Mucosa of descending colon (tissue), 3 donors: Measurements from ENCODE around the gene LAMC2. TPM values are rescaled to one million over a fixed set of nuclear protein-coding genes. Genes with fewer than 3 reads are reported as not detected.

Experiments used
- ATAC-seq: fragments of 200-7000 bp; cut with Tn5 transposase; one replicate; pipeline ENCODE4 v1.9.1; 2020; ENCODE audit warnings: mild to moderate bottlenecking, moderate library complexity
- DNase-seq, 3 donors: peaks; one replicate each; pipeline ENCODE4 v3.0.0-alpha.2; 2020
- H3K36me3 ChIP-seq: fragments of 200-600 bp; one replicate; pipeline ENCODE4 v1.8.0; 2021; ENCODE audit warnings: low read depth, mild to moderate bottlenecking
- H3K4me1 ChIP-seq: fragments of 200-600 bp; one replicate; pipeline ENCODE4 v1.8.0; 2021; ENCODE audit warnings: low read depth, mild to moderate bottlenecking
- H3K4me3 ChIP-seq: fragments of 200-600 bp; one replicate; pipeline ENCODE4 v1.8.0; 2021; ENCODE audit warnings: mild to moderate bottlenecking
- H3K9me3 ChIP-seq: fragments of 200-600 bp; one replicate; pipeline ENCODE4 v1.8.0; 2021; ENCODE audit warnings: mild to moderate bottlenecking
- CTCF ChIP-seq: fragments of 200-600 bp; IDR thresholded peaks from one replicate; pipeline ENCODE4 v1.8.0; 2022; ENCODE audit warnings: antibody characterized with exemption, mild to moderate bottlenecking
- intact Hi-C, 2 donors: fragments of 100-400 bp; cut with DNase I in 1 of 2; cut with micrococcal nuclease in 1 of 2; formaldehyde crosslinking; loops; one replicate each; pipeline versions ENCODE4 v1.11.0 to v1.11.1; 2022; cut with DNase I, micrococcal nuclease
- total RNA-seq, 3 donors: library from RNA; stranded (reverse); fragmentation: NEBNext Ultra II Directional in 2 of 3; extraction: Animal tissue kit (Norgen Biotek cat#: 25700) in 2 of 3; gene quantifications; one replicate each; pipeline versions ENCODE4 v1.2.1 to v1.2.4, GENCODE V29; 2021 to 2023
- donor health status: DM: no; HTN: no; CAD: no; lungs with moderate emphysema.
- donor health status: DM: no; HTN: no; CAD: no.
- donor health status: DM: no; HTN: yes; CAD: no.

Gene LAMC2
- total RNA-seq, 3 donors from 2014 or later = 16.3 to 36.9 (median 31.0) TPM

GRCh38 chr1:183277821-183278738 is 92.0 kb downstream of the LAMC2 start:
- Histone ChIP-seq H3K36me3 (no peaks in the 10 kb centered on the region), H3K9me3 (no peaks in the 10 kb centered on the region), H3K4me1 (no peaks in the 10 kb centered on the region), H3K4me3 (no peak overlapping the region)
- ATAC-seq (no peak), DNase-seq (no peak)
- intact Hi-C loops = no loop called here
- TF ChIP-seq CTCF = no peak

GRCh38 chr1:183278739-183279591 is 92.9 kb downstream of the LAMC2 start:
- Histone ChIP-seq H3K9me3 (no peaks in the 10 kb centered on the region), H3K36me3 (no peaks in the 10 kb centered on the region), H3K4me1 (no peaks in the 10 kb centered on the region), H3K4me3 (no peak overlapping the region)
- TF ChIP-seq CTCF = no peak
- DNase-seq (no peak), ATAC-seq (no peak)
- intact Hi-C loops = no loop called here

GRCh38 chr1:183279835-183280234 is 93.8 kb downstream of the LAMC2 start:
- intact Hi-C loops = loop anchor here in 1 of 2 donors (5.0 kb wide), 1 partner anchor 262 kb away; no protein-coding TSS in a partner anchor
- no peaks in the 10 kb centered on the region for H3K4me1 ChIP-seq
- H3K36me3 ChIP-seq = no peaks in the 10 kb centered on the region
- ATAC-seq (peak; percentile 34), DNase-seq (peak in 1 of 3 donors; percentile 68)
- TF ChIP-seq CTCF = no peak
- H3K4me3 ChIP-seq = no peak overlapping the region
- no peaks in the 10 kb centered on the region for H3K9me3 ChIP-seq

GRCh38 chr1:183281039-183281438 is 95.0 kb downstream of the LAMC2 start:
- H3K4me1 ChIP-seq = no peaks in the 10 kb centered on the region
- H3K4me3 ChIP-seq = no peak overlapping the region
- DNase-seq (no peak), ATAC-seq (no peak)
- intact Hi-C loops = loop anchor here in 1 of 2 donors (5.0 kb wide), 1 partner anchor 261 kb away; no protein-coding TSS in a partner anchor
- TF ChIP-seq CTCF = no peak
- H3K36me3 ChIP-seq = no peaks in the 10 kb centered on the region
- no peaks in the 10 kb centered on the region for H3K9me3 ChIP-seq

- peak; percentile 90 for TF ChIP-seq CTCF
- peak; percentile 93 for ATAC-seq
- Histone ChIP-seq H3K4me1 (no peaks in the 10 kb centered on the region), H3K36me3 (no peaks in the 10 kb centered on the region), H3K4me3 (no peak overlapping the region), H3K9me3 (no peaks in the 10 kb centered on the region)
- peak; percentile 81 to 93 (median 88) for DNase-seq
- intact Hi-C loops = loop anchor here in 1 of 2 donors (5.0 kb wide), 1 partner anchor 261 kb away; no protein-coding TSS in a partner anchor
Observed at GRCh38 chr1:183281553-183282091, 95.6 kb downstream of the LAMC2 start.
